ENCODE results near the gene HOOK2. TPM values are rescaled to one million over a fixed set of nuclear protein-coding genes. Genes with fewer than 3 reads are reported as not detected.

The HOOK2 gene
- total and polyA plus RNA-seq, 5 donors from 2014 or later, result 0.24 to 16.9 (median 1.9) TPM

GRCh38 chr19:12777217-12778016, 2.1 kb upstream of the HOOK2 start:
- peaks cover 5 to 53% (median 28%) of the 10 kb centered on the region in 4 donors for H3K4me1 Mint-ChIP-seq
- H3K36me3 Mint-ChIP-seq, result peaks cover 3% of the 10 kb centered on the region
- H3K27ac Mint-ChIP-seq, result peak overlapping the region; percentile 84 to 94 (median 93)
- peak overlapping the region; percentile 86 to 97 (median 92) for H3K4me3 Mint-ChIP-seq
- Histone ChIP-seq H3K27me3 (ENCODE audit: control insufficient read depth, insufficient read depth, low read length) (no peaks in the 10 kb centered on the region), H3K27ac (ENCODE audit: insufficient read depth, low read length, poor library complexity, severe bottlenecking) (peak overlapping the region; percentile 91), H3K4me3 (ENCODE audit: low read depth, low read length) (peak overlapping the region; percentile 78), H3K36me3 (ENCODE audit: control insufficient read depth, insufficient read depth, low read length) (no peaks in the 10 kb centered on the region), H3K9me3 (ENCODE audit: control insufficient read depth in 2 of 2, low read length in 2 of 2) (no peaks in the 10 kb centered on the region), H3K4me1 (ENCODE audit: control insufficient read depth, insufficient read depth, low read length, poor library complexity, severe bottlenecking) (peaks cover 48% of the 10 kb centered on the region)
- ATAC-seq (ENCODE audit: low read depth in 2 of 2) (peak; percentile 8 to 14), DNase-seq (peak; percentile 66 to 81 (median 77))
- no peaks in the 10 kb centered on the region for H3K9me3 Mint-ChIP-seq
- peaks cover 5% of the 10 kb centered on the region for H3K27me3 Mint-ChIP-seq

DNA sequence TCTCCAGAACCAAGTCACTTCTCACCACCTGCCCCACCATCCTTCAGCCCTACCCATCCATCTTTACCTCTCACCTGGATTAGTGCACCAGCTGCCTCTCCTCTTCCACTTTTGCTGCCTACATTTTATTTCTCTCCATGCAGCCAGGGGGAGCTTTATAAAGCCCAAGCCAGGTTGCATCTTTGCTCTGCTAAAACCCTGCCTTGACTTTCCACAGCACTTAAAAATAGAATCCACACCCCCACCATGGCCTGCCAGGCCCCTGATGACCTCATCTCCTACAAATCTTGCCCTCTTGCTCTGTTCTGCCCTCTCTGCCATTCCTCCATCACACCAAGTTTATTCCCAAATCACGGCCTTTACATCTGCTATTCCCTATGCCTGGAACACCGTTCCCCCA, 1.8 kb downstream of the HOOK2 start:
- Mint-ChIP-seq H3K36me3 (peaks cover 3% of the 10 kb centered on the region), H3K4me1 (peaks cover 4 to 35% (median 18%) of the 10 kb centered on the region in 4 donors), H3K27me3 (peaks cover 5% of the 10 kb centered on the region), H3K4me3 (peak overlapping the region in 3 of 4 donors; percentile 48 to 88 (median 68)), H3K27ac (peak overlapping the region in 2 of 3 donors; percentile 23 to 73), H3K9me3 (no peaks in the 10 kb centered on the region)
- H3K4me3 ChIP-seq (ENCODE audit: low read depth, low read length), result no peak overlapping the region
- H3K4me1 ChIP-seq (ENCODE audit: control insufficient read depth, insufficient read depth, low read length, poor library complexity, severe bottlenecking), result peaks cover 30% of the 10 kb centered on the region
- H3K27me3 ChIP-seq (ENCODE audit: control insufficient read depth, insufficient read depth, low read length), result no peaks in the 10 kb centered on the region
- ATAC-seq (ENCODE audit: low read depth in 2 of 2) (no peak), DNase-seq (peak in 1 of 3 donors; percentile 49)
- no peaks in the 10 kb centered on the region for H3K36me3 ChIP-seq (ENCODE audit: control insufficient read depth, insufficient read depth, low read length)
- no peak overlapping the region for H3K27ac ChIP-seq (ENCODE audit: insufficient read depth, low read length, poor library complexity, severe bottlenecking)
- H3K9me3 ChIP-seq (ENCODE audit: control insufficient read depth in 2 of 2, low read length in 2 of 2), result no peaks in the 10 kb centered on the region

GRCh38 chr19:12772323-12772722, 3.0 kb downstream of the HOOK2 start:
- Mint-ChIP-seq H3K27me3 (peaks cover 5% of the 10 kb centered on the region), H3K9me3 (no peaks in the 10 kb centered on the region), H3K4me1 (peaks cover 0 to 23% (median 12%) of the 10 kb centered on the region in 4 donors), H3K4me3 (no peak overlapping the region), H3K36me3 (peaks cover 3% of the 10 kb centered on the region), H3K27ac (peak overlapping the region in 1 of 3 donors; percentile 23)
- no peak overlapping the region for H3K27ac ChIP-seq (ENCODE audit: insufficient read depth, low read length, poor library complexity, severe bottlenecking)
- H3K4me3 ChIP-seq (ENCODE audit: low read depth, low read length), result no peak overlapping the region
- H3K9me3 ChIP-seq (ENCODE audit: control insufficient read depth in 2 of 2, low read length in 2 of 2), result no peaks in the 10 kb centered on the region
- H3K4me1 ChIP-seq (ENCODE audit: control insufficient read depth, insufficient read depth, low read length, poor library complexity, severe bottlenecking), result peaks cover 18% of the 10 kb centered on the region
- DNase-seq (no peak), ATAC-seq (ENCODE audit: low read depth in 2 of 2) (no peak)
- no peaks in the 10 kb centered on the region for H3K27me3 ChIP-seq (ENCODE audit: control insufficient read depth, insufficient read depth, low read length)
- no peaks in the 10 kb centered on the region for H3K36me3 ChIP-seq (ENCODE audit: control insufficient read depth, insufficient read depth, low read length)

DNA sequence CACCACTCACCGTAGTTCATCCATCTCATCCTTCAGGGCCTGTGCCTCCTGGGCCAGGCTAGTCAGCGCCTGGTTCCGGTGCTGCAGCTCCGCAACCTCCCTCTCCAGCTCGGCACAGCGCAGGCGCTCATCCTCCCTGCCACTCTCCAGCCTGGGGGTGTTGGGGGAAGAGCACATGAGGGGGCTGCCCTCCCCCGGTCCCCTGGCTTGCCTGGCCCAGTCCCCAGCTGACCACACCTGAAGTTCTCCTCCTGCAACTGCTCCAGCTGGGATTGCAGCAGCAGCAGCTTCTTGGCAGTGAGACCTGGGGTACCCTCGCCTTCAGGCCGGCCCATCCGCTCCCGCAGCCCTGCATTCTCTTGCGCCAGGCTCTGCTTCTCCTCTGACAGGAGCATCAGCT, 4.4 kb downstream of the HOOK2 start:
- Histone ChIP-seq H3K27me3 (ENCODE audit: control insufficient read depth, insufficient read depth, low read length) (no peaks in the 10 kb centered on the region), H3K4me1 (ENCODE audit: control insufficient read depth, insufficient read depth, low read length, poor library complexity, severe bottlenecking) (peaks cover 12% of the 10 kb centered on the region), H3K36me3 (ENCODE audit: control insufficient read depth, insufficient read depth, low read length) (no peaks in the 10 kb centered on the region), H3K9me3 (ENCODE audit: control insufficient read depth in 2 of 2, low read length in 2 of 2) (no peaks in the 10 kb centered on the region), H3K4me3 (ENCODE audit: low read depth, low read length) (no peak overlapping the region), H3K27ac (ENCODE audit: insufficient read depth, low read length, poor library complexity, severe bottlenecking) (no peak overlapping the region)
- Mint-ChIP-seq H3K9me3 (no peaks in the 10 kb centered on the region), H3K36me3 (peaks cover 3% of the 10 kb centered on the region), H3K4me3 (no peak overlapping the region), H3K27me3 (peaks cover 5% of the 10 kb centered on the region), H3K27ac (no peak overlapping the region), H3K4me1 (peaks cover 0 to 21% (median 12%) of the 10 kb centered on the region in 4 donors)
- DNase-seq (no peak), ATAC-seq (ENCODE audit: low read depth in 2 of 2) (no peak)

- H3K36me3 Mint-ChIP-seq, result peaks cover 10% of the 10 kb centered on the region
- peaks cover 5% of the 10 kb centered on the region for H3K27me3 Mint-ChIP-seq
- Histone ChIP-seq H3K36me3 (ENCODE audit: control insufficient read depth, insufficient read depth, low read length) (no peaks in the 10 kb centered on the region), H3K4me1 (ENCODE audit: control insufficient read depth, insufficient read depth, low read length, poor library complexity, severe bottlenecking) (peaks cover 5% of the 10 kb centered on the region), H3K27ac (ENCODE audit: insufficient read depth, low read length, poor library complexity, severe bottlenecking) (no peak overlapping the region), H3K27me3 (ENCODE audit: control insufficient read depth, insufficient read depth, low read length) (no peaks in the 10 kb centered on the region), H3K4me3 (ENCODE audit: low read depth, low read length) (no peak overlapping the region), H3K9me3 (ENCODE audit: control insufficient read depth in 2 of 2, low read length in 2 of 2) (no peaks in the 10 kb centered on the region)
- ATAC-seq (ENCODE audit: low read depth in 2 of 2), result peak; percentile 75 to 85
- peaks cover 0 to 1% (median 0%) of the 10 kb centered on the region in 7 donors for H3K9me3 Mint-ChIP-seq
- H3K4me3 Mint-ChIP-seq, result peak overlapping the region in 3 of 4 donors; percentile 44 to 67 (median 65)
- peak; percentile 38 to 84 (median 47) for DNase-seq
- H3K4me1 Mint-ChIP-seq, result peaks cover 0 to 15% (median 12%) of the 10 kb centered on the region in 4 donors
- H3K27ac Mint-ChIP-seq, result peak overlapping the region in 1 of 3 donors; percentile 51
These were observed 5.7 kb downstream of the HOOK2 start for GRCh38 chr19:12769689-12770088.

GRCh38 chr19:12767666-12768065, 7.7 kb downstream of the HOOK2 start:
- DNase-seq (no peak), ATAC-seq (ENCODE audit: low read depth in 2 of 2) (no peak)
- H3K4me1 Mint-ChIP-seq, result peaks cover 0 to 8% (median 4%) of the 10 kb centered on the region in 4 donors
- no peaks in the 10 kb centered on the region for H3K27me3 Mint-ChIP-seq
- H3K4me1 ChIP-seq (ENCODE audit: control insufficient read depth, insufficient read depth, low read length, poor library complexity, severe bottlenecking), result peaks cover 5% of the 10 kb centered on the region
- H3K27ac ChIP-seq (ENCODE audit: insufficient read depth, low read length, poor library complexity, severe bottlenecking), result no peak overlapping the region
- no peaks in the 10 kb centered on the region for H3K9me3 ChIP-seq (ENCODE audit: control insufficient read depth in 2 of 2, low read length in 2 of 2)
- no peaks in the 10 kb centered on the region for H3K27me3 ChIP-seq (ENCODE audit: control insufficient read depth, insufficient read depth, low read length)
- peak overlapping the region in 1 of 3 donors; percentile 18 for H3K27ac Mint-ChIP-seq
- no peak overlapping the region for H3K4me3 Mint-ChIP-seq
- peaks cover 0 to 1% (median 0%) of the 10 kb centered on the region in 7 donors for H3K9me3 Mint-ChIP-seq
- peaks cover 7% of the 10 kb centered on the region for H3K36me3 Mint-ChIP-seq
- no peak overlapping the region for H3K4me3 ChIP-seq (ENCODE audit: low read depth, low read length)
- no peaks in the 10 kb centered on the region for H3K36me3 ChIP-seq (ENCODE audit: control insufficient read depth, insufficient read depth, low read length)

GRCh38 chr19:12767150-12767549, 8.2 kb downstream of the HOOK2 start:
- Mint-ChIP-seq H3K9me3 (peaks cover 0 to 1% (median 0%) of the 10 kb centered on the region in 7 donors), H3K4me1 (peaks cover 0 to 8% (median 4%) of the 10 kb centered on the region in 4 donors), H3K36me3 (peaks cover 7% of the 10 kb centered on the region)

More at GRCh38 chr19:12767150-12767549, 8.2 kb downstream of the HOOK2 start:
- H3K9me3 ChIP-seq (ENCODE audit: control insufficient read depth in 2 of 2, low read length in 2 of 2), result no peaks in the 10 kb centered on the region
- Mint-ChIP-seq H3K27ac (no peak overlapping the region), H3K27me3 (no peaks in the 10 kb centered on the region), H3K4me3 (no peak overlapping the region)
- no peak overlapping the region for H3K4me3 ChIP-seq (ENCODE audit: low read depth, low read length)
- DNase-seq (no peak), ATAC-seq (ENCODE audit: low read depth in 2 of 2) (no peak)
- no peaks in the 10 kb centered on the region for H3K27me3 ChIP-seq (ENCODE audit: control insufficient read depth, insufficient read depth, low read length)
- H3K36me3 ChIP-seq (ENCODE audit: control insufficient read depth, insufficient read depth, low read length), result no peaks in the 10 kb centered on the region
- no peak overlapping the region for H3K27ac ChIP-seq (ENCODE audit: insufficient read depth, low read length, poor library complexity, severe bottlenecking)
- H3K4me1 ChIP-seq (ENCODE audit: control insufficient read depth, insufficient read depth, low read length, poor library complexity, severe bottlenecking), result peaks cover 5% of the 10 kb centered on the region

Data from CD4-positive, CD25-positive, alpha-beta regulatory T cell (primary cell).